ENCODE data around the gene LCLAT1.

GRCh38 chr2:30466216-30466615 is 19.2 kb downstream of the LCLAT1 start:
- TF ChIP-seq GABPA (IDR thresholded peaks at IDR 0.05; ENCODE audit: low read depth): no peak
- no peak for TF ChIP-seq EP300 (IDR thresholded peaks at IDR 0.05; ENCODE audit: borderline replicate concordance in 1 of 2, low read depth in 1 of 2, low read length in 1 of 2)
- no peak for TF ChIP-seq POLR2AphosphoS5 (IDR thresholded peaks at IDR 0.05; ENCODE audit: low read depth, low read length)
